ENCODE measurements around the gene PEBP1. TPM values are rescaled to one million over a fixed set of nuclear protein-coding genes. Genes with fewer than 3 reads are reported as not detected.

Gene PEBP1
- total RNA-seq, 2 donors from 2014 or later = 538 to 621 TPM

DNA sequence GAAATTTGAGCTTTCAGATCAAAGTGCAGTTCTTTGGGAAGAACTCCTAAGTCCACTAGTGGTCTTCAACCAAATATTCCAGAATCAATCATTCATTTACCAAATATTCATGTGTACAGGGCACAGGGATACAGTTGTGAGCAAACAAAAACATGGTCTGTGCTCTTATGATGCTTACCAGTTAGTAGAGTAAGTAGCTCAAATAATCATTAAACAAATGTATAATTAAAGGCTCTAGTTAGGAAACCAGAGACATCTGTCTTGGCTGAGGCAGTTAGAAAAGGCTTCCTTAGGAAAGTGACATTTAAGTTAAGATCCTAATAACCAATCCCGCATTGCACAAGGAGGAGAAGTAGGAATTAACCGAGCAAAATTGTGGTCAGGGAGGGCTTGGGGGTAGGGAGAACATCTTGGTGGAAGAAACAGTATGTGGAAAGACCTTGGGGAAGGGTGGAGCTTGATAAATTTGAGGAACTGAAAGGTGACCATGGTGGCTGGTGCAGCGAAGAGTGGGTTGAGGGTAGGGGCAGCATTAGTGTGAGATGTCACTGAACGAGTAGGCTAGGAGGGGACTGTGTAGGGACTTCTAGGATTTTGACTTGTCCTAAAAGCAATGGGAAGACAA, 40.0 kb downstream of the PEBP1 start:
- H3K4me1 ChIP-seq (replicated peaks) = no peaks in the 10 kb centered on the region
- no peaks in the 10 kb centered on the region for H3K27me3 ChIP-seq (replicated peaks; ENCODE audit: insufficient read depth)
- DNase-seq (ENCODE audit: low spot score) = no peak
- no peak overlapping the region for H3K27ac ChIP-seq
- peaks cover 6 to 8% of the 10 kb centered on the region in 2 donors for H3K36me3 ChIP-seq
- intact Hi-C loops (cut with DNase I) = no loop called here
- H3K4me3 ChIP-seq = no peak overlapping the region
- TF ChIP-seq, protein P1, sequence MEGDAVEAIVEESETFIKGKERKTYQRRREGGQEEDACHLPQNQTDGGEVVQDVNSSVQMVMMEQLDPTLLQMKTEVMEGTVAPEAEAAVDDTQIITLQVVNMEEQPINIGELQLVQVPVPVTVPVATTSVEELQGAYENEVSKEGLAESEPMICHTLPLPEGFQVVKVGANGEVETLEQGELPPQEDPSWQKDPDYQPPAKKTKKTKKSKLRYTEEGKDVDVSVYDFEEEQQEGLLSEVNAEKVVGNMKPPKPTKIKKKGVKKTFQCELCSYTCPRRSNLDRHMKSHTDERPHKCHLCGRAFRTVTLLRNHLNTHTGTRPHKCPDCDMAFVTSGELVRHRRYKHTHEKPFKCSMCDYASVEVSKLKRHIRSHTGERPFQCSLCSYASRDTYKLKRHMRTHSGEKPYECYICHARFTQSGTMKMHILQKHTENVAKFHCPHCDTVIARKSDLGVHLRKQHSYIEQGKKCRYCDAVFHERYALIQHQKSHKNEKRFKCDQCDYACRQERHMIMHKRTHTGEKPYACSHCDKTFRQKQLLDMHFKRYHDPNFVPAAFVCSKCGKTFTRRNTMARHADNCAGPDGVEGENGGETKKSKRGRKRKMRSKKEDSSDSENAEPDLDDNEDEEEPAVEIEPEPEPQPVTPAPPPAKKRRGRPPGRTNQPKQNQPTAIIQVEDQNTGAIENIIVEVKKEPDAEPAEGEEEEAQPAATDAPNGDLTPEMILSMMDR (IDR thresholded peaks at IDR 0.05) = no peak
- no peak for TF ChIP-seq POLR2A (IDR thresholded peaks at IDR 0.05)
- no peak for TF ChIP-seq POLR2AphosphoS5 (IDR thresholded peaks at IDR 0.05)
- WGBS = 92% methylated on average over 4 of the region's 4 CpGs
- no peaks in the 10 kb centered on the region for H3K9me3 ChIP-seq

DNA sequence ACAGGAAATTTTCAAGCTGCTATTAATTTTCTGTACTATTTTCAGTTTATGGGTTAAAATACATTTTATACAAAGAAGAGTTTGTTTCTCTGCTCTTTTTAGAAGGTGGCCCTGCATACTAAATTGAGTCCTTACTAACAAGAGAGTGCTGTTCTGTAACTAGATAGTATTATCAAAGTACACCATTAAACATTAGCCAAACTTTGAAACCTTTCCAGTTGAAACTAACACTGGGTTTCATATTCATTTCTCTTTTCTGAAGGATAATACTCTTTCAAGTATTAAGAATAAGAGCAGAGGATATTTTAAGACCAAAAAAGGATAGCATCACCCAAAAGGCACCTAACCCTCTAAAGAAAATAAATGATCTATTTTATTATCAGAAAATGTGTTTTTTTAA, 47.2 kb downstream of the PEBP1 start:
- no peak overlapping the region for H3K4me3 ChIP-seq
- H3K9me3 ChIP-seq = no peaks in the 10 kb centered on the region
- H3K27me3 ChIP-seq (replicated peaks; ENCODE audit: insufficient read depth) = no peaks in the 10 kb centered on the region
- H3K27ac ChIP-seq = no peak overlapping the region
- TF ChIP-seq POLR2AphosphoS5 (IDR thresholded peaks at IDR 0.05) = no peak
- TF ChIP-seq, protein P1 (IDR thresholded peaks at IDR 0.05) = no peak
- no peak for TF ChIP-seq POLR2A (IDR thresholded peaks at IDR 0.05)
- no peaks in the 10 kb centered on the region for H3K4me1 ChIP-seq (replicated peaks)
- no peak for DNase-seq (ENCODE audit: low spot score)
- intact Hi-C loops (cut with DNase I) = loop anchor here (2.0 to 5.0 kb wide), 2 partner anchors 46 to 194 kb away; partner anchors contain the start of genes PEBP1 and SUDS3
- no peaks in the 10 kb centered on the region for H3K36me3 ChIP-seq

DNA sequence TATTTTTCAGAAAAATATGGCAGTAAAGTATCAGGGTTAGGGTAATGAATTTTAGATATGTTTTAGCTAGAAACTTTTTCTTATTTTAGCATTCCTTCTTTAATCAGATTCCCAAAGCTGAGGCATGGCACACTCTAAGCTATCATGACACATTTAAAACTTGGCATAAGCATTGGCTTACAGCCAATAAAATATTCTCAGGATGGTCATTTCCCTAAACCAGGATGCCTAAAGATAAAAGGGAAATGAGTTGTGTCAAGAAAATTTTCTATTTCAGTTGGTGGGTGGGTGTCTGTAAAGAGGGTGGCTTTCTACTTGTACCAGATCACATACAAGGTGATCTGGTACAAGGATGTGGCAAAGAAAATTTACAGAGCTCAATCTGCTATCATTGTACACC, 47.8 kb downstream of the PEBP1 start:
- Histone ChIP-seq H3K27me3 (replicated peaks; ENCODE audit: insufficient read depth) (no peaks in the 10 kb centered on the region), H3K4me1 (replicated peaks) (no peaks in the 10 kb centered on the region), H3K9me3 (no peaks in the 10 kb centered on the region), H3K4me3 (no peak overlapping the region), H3K36me3 (no peaks in the 10 kb centered on the region), H3K27ac (no peak overlapping the region)
- TF ChIP-seq POLR2AphosphoS5 (IDR thresholded peaks at IDR 0.05) = no peak
- intact Hi-C loops (cut with DNase I) = loop anchor here (2.0 to 5.0 kb wide), 2 partner anchors 46 to 193 kb away; partner anchors contain the start of genes PEBP1 and SUDS3
- DNase-seq (ENCODE audit: low spot score) = no peak

DNA sequence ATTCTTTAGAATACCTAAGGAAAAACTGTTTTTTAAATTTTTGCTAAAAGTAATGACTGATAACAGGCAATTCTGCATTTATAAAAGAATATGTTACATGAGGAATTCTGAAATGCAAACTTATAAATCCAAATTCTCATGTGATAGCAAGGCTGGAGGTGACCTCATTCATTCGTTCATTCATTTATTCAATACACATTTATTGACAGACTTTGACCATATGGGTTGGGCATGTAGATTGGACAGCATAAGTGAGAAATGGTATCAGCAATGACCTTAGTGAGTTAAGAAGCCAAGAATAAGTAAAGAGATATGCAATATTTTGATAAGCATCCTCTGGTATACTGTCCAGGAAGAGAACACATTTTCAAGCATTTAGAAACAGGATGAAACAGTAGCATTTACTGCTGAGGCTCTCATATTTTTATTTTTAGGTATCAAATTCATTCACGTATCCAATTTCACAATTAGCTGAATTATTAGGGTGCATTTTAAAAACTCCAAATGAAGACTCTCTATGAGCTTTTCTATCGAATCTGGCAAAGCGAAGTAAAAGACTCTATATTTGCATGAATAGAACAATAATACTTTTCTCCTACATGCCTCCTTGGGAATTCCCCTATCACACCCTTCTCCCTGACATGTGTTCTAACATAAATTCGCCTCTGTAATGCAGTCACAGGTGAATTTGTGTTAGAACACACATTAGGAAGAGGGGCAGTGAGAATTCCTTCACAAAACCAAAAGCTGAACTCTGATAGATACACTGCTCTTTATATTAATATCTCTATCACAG, 49.9 kb downstream of the PEBP1 start:
- Histone ChIP-seq H3K27ac (no peak overlapping the region), H3K27me3 (replicated peaks; ENCODE audit: insufficient read depth) (no peaks in the 10 kb centered on the region), H3K9me3 (no peaks in the 10 kb centered on the region), H3K4me3 (no peak overlapping the region), H3K36me3 (no peaks in the 10 kb centered on the region), H3K4me1 (replicated peaks) (no peaks in the 10 kb centered on the region)
- intact Hi-C loops (cut with DNase I) = no loop called here
- DNase-seq (ENCODE audit: low spot score) = no peak
- 69% methylated on average over 5 of the region's 5 CpGs for WGBS
- TF ChIP-seq, protein P1 (IDR thresholded peaks at IDR 0.05) = no peak
- TF ChIP-seq POLR2A (IDR thresholded peaks at IDR 0.05) (no peak), POLR2AphosphoS5 (IDR thresholded peaks at IDR 0.05) (no peak)

DNA sequence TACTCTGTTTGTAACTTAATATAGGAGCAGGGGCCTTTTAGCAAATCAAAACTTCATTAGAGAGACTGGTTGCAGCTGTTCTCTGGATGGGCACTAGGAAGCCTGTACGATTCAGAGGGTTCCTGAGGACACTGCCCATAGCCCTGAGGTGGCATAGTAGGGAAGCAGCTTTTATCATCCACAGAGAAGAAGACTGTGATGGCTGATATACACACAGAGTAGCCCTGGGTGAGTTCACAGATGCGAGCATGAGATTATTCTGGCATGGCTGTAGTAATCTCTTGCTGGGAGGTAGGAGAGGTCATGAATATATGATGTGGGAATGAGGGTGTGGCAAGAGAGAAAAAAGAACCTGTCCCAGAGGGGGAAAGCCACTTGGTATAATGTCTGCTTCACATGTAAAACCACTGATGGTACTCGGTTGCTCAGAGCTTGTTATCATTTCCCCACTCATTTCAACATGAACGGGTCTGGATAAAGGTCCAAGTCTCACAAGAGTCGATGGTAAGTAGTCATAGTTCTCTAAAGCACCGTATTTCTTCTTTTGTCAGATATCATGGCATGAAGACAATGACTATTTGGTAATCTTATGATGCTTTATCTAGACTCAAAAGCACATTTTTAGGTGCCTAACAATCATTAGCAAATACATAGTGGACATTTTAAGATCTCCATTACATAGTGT, 52.0 kb downstream of the PEBP1 start:
- intact Hi-C loops (cut with DNase I) = no loop called here
- TF ChIP-seq, protein P1 (IDR thresholded peaks at IDR 0.05) = no peak
- no peak for TF ChIP-seq POLR2AphosphoS5 (IDR thresholded peaks at IDR 0.05)
- TF ChIP-seq POLR2A (IDR thresholded peaks at IDR 0.05) = no peak
- Histone ChIP-seq H3K27me3 (replicated peaks; ENCODE audit: insufficient read depth) (no peaks in the 10 kb centered on the region), H3K4me3 (no peak overlapping the region), H3K9me3 (no peaks in the 10 kb centered on the region), H3K36me3 (no peaks in the 10 kb centered on the region), H3K27ac (no peak overlapping the region), H3K4me1 (replicated peaks) (no peaks in the 10 kb centered on the region)
- DNase-seq (ENCODE audit: low spot score) = no peak
- WGBS = 63% methylated on average over 6 of the region's 6 CpGs

Data from prostate gland (tissue), 2 donors.